GM19455 (cell line): ENCODE data around the gene PICK1.
"Not testable (repeated sequence)": the region's sequence is repeated elsewhere in the genome, so short reads cannot be mapped to it uniquely, and the experiment has no call there.

Source experiments
- ATAC-seq: cut with Tn5 transposase; IDR thresholded peaks from one replicate; pipeline ENCODE4 v1.9.1; 2021; ENCODE audit not compliant: unreplicated experiment

Gene PICK1

GRCh38 chr22:38110863-38111852 is 54.0 kb downstream of the PICK1 start:
- no peak for ATAC-seq

GRCh38 chr22:38111925-38112355 is 54.7 kb downstream of the PICK1 start:
- ATAC-seq = no peak

- no peak for ATAC-seq
Measured at GRCh38 chr22:38112381-38112780, 55.2 kb downstream of the PICK1 start.

- ATAC-seq = no peak
Measured at GRCh38 chr22:38114484-38115398, 57.5 kb downstream of the PICK1 start.

GRCh38 chr22:38115423-38116205 is 58.4 kb downstream of the PICK1 start:
- no peak for ATAC-seq

GRCh38 chr22:38117556-38117955 is 60.4 kb downstream of the PICK1 start:
- ATAC-seq = not testable (repeated sequence)

- no peak for ATAC-seq
Measured at GRCh38 chr22:38118182-38118581, 61.0 kb downstream of the PICK1 start.

GRCh38 chr22:38118747-38119146 is 61.5 kb downstream of the PICK1 start:
- not testable (repeated sequence) for ATAC-seq

- ATAC-seq = no peak
Measured at GRCh38 chr22:38120359-38121110, 63.3 kb downstream of the PICK1 start.

GRCh38 chr22:38122616-38123015 is 65.4 kb downstream of the PICK1 start:
- ATAC-seq = no peak

GRCh38 chr22:38124236-38124974 is 67.2 kb downstream of the PICK1 start:
- ATAC-seq = no peak

GRCh38 chr22:38125038-38125610 is 67.9 kb downstream of the PICK1 start:
- no peak for ATAC-seq
